Measurements from ENCODE around the gene CTF1.
"Not testable (repeated sequence)": the region's sequence is repeated elsewhere in the genome, so short reads cannot be mapped to it uniquely, and the experiment has no call there.

The CTF1 gene

GRCh38 chr16:30934827-30935557, 38.6 kb downstream of the CTF1 start:
- no peak for DNase-seq

- DNase-seq: no peak
These were observed 41.3 kb downstream of the CTF1 start for GRCh38 chr16:30937692-30938091.

GRCh38 chr16:30939571-30939970, 43.2 kb downstream of the CTF1 start:
- not testable (repeated sequence) for DNase-seq

GRCh38 chr16:30941600-30942425, 45.4 kb downstream of the CTF1 start:
- no peak for DNase-seq

GRCh38 chr16:30942426-30942806, 46.0 kb downstream of the CTF1 start:
- no peak for DNase-seq

- no peak for DNase-seq
These were observed 47.9 kb downstream of the CTF1 start for GRCh38 chr16:30944352-30944751.

- no peak for DNase-seq
These were observed 50.5 kb downstream of the CTF1 start for GRCh38 chr16:30946671-30947540.

- DNase-seq: no peak
These were observed 51.1 kb downstream of the CTF1 start for GRCh38 chr16:30947541-30947858.

- peak; percentile 96 for DNase-seq
These were observed 51.6 kb downstream of the CTF1 start for GRCh38 chr16:30947859-30948666.

- peak; percentile 14 for DNase-seq
These were observed 52.5 kb downstream of the CTF1 start, which contains the start of gene ORAI3 for GRCh38 chr16:30948667-30949649. Gene ORAI3 (plus strand): TSS chr16:30949068. CDS start chr16:30949290, 222 bp downstream.

- DNase-seq: peak; percentile 5
These were observed 53.5 kb downstream of the CTF1 start for GRCh38 chr16:30949650-30950515.

- no peak for DNase-seq
These were observed 54.2 kb downstream of the CTF1 start for GRCh38 chr16:30950516-30951065.

- DNase-seq: no peak
These were observed 54.8 kb downstream of the CTF1 start for GRCh38 chr16:30951193-30951592.

GRCh38 chr16:30951750-30952149, 55.3 kb downstream of the CTF1 start:
- DNase-seq: no peak

GRCh38 chr16:30953111-30953510, 56.7 kb downstream of the CTF1 start:
- DNase-seq: no peak
